ENCODE results near the gene NT5C2.

Gene NT5C2

DNA sequence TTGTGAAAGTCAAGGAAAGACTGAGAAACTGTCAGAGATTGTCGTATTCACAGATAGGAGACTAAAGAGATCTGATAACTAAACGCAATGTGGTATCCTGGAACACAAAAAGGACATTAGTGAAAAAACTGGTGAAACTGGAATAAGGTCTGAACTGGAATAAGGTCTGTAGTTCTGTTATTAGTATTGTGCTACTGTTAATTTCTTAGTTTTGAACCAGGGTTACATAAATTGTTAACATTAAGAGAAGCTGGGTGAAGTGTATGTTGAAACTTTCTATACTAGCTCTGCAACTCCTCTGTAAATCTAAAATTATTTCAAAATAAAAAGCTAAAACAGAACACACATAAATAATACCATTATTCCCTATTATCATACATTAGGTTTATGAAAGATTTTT, 3.4 kb upstream of the NT5C2 start:
- H3K4me3 ChIP-seq (ENCODE audit: low read depth, low read length) = no peak overlapping the region
- TF ChIP-seq, protein P1, sequence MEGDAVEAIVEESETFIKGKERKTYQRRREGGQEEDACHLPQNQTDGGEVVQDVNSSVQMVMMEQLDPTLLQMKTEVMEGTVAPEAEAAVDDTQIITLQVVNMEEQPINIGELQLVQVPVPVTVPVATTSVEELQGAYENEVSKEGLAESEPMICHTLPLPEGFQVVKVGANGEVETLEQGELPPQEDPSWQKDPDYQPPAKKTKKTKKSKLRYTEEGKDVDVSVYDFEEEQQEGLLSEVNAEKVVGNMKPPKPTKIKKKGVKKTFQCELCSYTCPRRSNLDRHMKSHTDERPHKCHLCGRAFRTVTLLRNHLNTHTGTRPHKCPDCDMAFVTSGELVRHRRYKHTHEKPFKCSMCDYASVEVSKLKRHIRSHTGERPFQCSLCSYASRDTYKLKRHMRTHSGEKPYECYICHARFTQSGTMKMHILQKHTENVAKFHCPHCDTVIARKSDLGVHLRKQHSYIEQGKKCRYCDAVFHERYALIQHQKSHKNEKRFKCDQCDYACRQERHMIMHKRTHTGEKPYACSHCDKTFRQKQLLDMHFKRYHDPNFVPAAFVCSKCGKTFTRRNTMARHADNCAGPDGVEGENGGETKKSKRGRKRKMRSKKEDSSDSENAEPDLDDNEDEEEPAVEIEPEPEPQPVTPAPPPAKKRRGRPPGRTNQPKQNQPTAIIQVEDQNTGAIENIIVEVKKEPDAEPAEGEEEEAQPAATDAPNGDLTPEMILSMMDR (IDR thresholded peaks at IDR 0.05; ENCODE audit: low read depth, low read length) = no peak

DNA sequence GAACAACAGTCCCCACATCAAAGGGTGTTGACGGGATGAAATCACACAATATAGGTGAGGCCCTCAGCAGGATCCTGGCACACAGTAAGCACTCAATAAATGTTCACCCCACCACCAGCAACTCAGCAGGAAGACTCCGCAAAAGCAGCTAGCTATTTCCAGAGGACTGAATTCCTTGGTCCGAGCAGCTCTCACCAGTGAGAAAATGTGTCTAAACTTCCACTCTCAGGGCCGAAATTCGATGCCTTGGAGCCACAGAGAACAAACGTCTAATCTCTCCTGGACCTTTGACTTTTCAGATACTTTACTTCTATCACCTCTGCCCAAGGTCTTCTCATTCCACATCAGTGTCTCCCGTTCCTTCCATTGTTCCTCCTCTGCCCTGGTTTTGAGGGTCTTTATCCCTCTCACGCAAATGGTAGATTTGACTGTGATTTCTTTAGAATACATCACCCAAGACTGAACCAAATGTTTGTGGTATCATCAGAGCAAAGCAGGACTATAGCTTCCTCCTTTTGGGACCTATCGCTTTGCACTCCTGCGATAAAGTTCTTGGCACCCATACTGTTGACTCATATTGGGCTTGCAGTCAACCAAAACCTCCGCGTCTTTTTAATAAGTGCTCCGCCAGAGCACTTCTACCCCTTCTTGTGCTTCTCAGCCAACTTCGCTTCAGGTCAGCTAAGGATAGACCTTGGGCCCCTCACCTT, 903 bp upstream of the NT5C2 start:
- H3K4me3 ChIP-seq (ENCODE audit: low read depth, low read length) = no peak overlapping the region; the same call in 1 of the 2 replicates
- TF ChIP-seq, protein P1 (IDR thresholded peaks at IDR 0.05; ENCODE audit: low read depth, low read length) = no peak

DNA sequence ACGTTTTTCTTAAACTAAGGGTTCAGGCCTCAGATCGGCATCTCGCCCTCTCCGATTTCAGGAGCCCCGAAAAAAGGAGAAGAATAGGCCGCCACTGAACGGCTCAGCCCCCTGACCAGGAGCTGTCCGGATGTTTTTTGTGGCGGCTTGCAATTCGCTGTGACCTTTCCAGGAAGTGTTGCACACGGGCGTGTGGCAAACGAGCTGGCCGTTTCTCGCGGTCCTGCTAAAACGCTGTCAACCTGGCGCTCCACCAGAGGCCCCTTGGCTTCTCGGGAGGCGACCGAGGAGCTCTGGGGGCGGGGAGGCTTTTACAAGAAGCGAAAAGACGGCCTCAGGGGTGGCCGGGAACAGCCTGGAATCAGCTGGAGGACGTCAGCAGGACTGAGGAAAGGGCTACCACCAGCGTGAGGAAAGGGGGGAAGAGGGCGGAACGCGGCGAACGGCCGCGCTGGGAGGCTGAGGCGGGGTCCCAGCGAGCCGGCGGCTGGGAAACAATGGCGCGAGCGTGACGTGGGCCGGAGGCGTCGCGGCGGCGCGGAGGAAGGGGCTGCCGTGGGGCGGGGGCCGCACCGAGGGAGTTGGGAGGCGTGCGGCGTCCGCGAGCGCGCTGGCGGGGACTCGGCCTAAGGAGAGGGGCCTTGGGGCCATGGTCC, 493 bp downstream of the NT5C2 start:
- H3K4me3 ChIP-seq (ENCODE audit: low read depth, low read length) = peak overlapping the region; percentile 92
- TF ChIP-seq, protein P1 (IDR thresholded peaks at IDR 0.05; ENCODE audit: low read depth, low read length) = no peak

DNA sequence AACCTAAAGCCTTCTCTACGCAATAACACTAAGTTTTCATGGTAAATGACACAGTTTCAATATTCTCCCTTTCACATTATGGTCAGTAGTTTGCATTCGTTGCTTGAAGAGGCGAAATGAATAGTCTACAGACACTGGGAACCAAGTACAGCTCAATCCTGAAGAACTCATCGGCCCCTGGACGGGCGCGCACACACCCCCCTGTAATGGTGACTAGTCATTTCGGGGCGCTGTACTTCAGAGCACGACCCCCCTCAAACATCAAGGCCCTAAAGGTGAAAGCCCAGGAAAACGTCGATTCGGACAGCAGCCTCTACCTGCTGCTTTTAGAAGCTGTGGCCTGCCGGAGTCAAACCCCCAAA, 1.0 kb downstream of the NT5C2 start:
- TF ChIP-seq, protein P1 (IDR thresholded peaks at IDR 0.05; ENCODE audit: low read depth, low read length) = no peak
- peak overlapping the region; percentile 92 for H3K4me3 ChIP-seq (ENCODE audit: low read depth, low read length)

DNA sequence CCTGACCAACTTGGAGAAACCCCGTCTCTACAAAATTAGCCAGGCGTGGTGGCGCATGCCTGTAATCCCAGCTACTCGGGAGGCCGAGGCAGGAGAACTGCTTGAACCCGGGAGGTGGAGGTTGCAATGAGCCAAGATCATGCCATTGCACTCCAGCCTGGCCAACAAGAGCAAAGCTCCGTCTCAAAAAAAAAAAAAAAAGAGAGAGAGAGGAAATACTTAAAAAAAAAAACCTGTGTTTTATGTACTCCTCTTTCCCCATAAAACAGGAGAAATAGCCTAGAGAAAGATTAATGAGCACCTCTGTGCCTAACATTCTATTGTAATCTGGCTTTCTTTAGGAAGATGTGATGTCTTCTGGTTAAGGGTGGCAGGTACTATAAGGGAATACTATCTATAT, 1.9 kb downstream of the NT5C2 start:
- peak overlapping the region; percentile 92 for H3K4me3 ChIP-seq (ENCODE audit: low read depth, low read length)

DNA sequence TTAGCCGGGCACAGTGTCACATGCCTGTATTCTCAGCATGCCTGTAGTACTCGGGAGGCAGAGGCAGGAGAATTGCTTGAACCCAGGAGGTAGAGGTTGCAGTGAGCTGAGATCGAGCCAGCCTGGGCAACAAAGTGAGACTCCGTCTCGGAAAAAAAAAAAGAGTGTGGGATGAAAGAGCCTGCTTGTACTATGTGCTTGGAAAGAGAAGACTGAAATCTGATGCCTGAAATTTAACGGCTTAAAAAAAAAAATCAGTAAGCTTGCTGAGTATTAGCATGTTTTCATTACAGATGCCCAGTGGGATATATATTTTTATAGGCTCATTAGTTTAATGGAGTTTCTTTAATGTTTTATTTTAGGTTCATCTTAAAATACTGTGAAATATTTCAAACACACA, 4.2 kb downstream of the NT5C2 start:
- H3K4me3 ChIP-seq (ENCODE audit: low read depth, low read length) = no peak overlapping the region
- TF ChIP-seq, protein P1 (IDR thresholded peaks at IDR 0.05; ENCODE audit: low read depth, low read length) = no peak

DNA sequence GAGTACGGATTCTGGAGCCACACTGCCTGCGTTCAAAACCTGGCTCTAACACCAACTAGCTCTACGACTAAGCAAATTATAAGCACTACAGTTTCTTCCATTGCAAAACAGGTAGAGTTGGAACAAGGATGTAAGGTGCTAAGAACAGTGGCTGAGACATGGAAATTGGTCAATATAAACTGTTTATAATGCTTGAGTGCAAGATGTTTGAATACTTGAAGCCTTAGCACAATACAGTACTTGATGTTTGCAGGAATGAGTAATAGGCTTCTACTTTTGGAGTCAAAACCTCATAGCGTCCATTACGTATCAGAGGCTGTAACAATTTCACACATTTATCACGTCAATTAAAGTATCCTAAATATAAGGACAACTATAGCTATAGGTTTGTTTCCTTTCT, 6.9 kb downstream of the NT5C2 start:
- H3K4me3 ChIP-seq (ENCODE audit: low read depth, low read length) = no peak overlapping the region
- TF ChIP-seq, protein P1 (IDR thresholded peaks at IDR 0.05; ENCODE audit: low read depth, low read length) = no peak

Measured in WI38 (cell line).